ENCODE data around the gene HOXD8.

DNA sequence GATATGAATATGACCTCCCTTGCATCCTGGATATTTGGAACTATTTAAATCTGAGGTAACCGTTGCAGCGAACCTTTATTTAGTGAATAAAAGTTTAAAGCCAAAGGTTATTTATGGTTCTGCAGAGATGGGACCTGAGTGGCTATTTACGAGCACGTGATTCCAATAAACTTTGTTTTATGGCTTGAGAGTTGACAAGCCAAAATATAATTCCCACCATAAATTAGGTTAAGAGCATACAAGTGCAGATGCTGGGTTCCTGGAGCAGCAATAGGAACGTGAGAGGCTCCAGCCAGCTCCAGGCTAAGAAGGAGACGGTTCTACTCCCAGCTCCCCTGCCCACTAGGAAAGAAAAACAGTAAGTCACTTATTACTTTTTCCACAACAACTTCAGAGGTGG is 16.6 kb downstream of the HOXD8 start:
- TF ChIP-seq, protein P1, sequence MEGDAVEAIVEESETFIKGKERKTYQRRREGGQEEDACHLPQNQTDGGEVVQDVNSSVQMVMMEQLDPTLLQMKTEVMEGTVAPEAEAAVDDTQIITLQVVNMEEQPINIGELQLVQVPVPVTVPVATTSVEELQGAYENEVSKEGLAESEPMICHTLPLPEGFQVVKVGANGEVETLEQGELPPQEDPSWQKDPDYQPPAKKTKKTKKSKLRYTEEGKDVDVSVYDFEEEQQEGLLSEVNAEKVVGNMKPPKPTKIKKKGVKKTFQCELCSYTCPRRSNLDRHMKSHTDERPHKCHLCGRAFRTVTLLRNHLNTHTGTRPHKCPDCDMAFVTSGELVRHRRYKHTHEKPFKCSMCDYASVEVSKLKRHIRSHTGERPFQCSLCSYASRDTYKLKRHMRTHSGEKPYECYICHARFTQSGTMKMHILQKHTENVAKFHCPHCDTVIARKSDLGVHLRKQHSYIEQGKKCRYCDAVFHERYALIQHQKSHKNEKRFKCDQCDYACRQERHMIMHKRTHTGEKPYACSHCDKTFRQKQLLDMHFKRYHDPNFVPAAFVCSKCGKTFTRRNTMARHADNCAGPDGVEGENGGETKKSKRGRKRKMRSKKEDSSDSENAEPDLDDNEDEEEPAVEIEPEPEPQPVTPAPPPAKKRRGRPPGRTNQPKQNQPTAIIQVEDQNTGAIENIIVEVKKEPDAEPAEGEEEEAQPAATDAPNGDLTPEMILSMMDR (conservative IDR thresholded peaks at IDR 0.05; ENCODE audit: low read depth, low read length): no peak
- TF ChIP-seq EZH2 (IDR thresholded peaks at IDR 0.05; ENCODE audit: low read length, unreplicated experiment): no peak
